ENCODE data around the gene TUBB1. TPM values are rescaled to one million over a fixed set of nuclear protein-coding genes. Genes with fewer than 3 reads are reported as not detected.

TUBB1 gene
- total and polyA plus RNA-seq, 2 of the 4 experiments (the other 2 are of a cell fraction), result not detected

DNA sequence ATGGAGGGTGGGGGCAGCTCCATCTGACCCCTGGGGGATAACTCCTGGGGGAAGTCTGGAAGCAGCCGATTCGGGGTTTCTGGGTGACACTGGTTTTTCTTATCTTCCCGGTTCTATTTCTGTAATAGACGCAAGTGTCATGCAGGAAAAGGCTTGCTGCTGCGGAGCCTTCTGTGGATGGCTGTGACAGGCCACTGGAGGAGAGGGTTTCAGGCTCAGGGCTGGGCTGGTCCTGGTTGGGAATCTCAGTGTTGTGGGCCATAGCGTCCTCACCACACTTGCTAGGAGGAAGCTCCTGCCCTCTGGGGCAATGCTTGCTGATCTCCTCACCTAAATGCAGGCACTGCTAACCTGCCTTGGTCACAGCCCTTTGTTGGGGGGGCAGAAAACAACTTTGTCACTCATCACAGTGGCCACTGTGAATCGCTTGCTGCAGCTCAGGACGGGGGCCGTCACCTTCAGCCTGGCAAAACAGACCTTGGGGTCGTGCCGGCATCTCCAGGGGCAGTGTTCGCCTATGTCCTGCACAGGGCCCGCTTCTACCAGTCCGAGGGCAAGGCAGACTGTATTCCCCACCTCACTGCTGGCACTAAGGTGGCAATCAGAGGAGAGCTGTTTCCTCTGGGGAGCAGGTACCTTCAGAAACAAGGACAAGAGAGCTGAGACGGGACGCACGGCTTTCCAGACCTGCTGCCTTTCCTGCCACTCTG is 4.4 kb upstream of the TUBB1 start (continued):
- TF ChIP-seq RAD21 (IDR thresholded peaks at IDR 0.05; ENCODE audit: low read length), result no peak

DNA sequence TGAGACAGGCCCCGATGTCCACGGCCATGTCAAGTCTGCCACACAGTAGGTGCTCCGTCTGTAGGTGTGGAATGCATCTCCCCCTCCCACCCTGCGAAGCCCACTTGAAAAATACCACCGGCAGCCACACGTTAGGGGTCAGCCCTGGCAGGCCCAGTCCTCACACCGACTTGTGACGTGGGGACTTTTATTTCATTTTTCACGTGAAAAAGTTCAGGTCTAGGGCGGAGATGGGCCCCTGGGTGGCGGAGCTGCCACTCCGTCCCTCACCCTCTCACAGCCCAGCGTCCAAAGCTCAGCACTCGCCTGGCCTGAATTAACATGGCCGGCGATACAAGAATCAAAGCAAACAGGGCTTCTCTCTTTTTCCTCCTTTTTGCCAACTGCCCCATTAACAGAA is 3.8 kb upstream of the TUBB1 start:
- H2AK9ac ChIP-seq (replicated peaks; ENCODE audit: low read depth, low read length, poor library complexity), result no peak overlapping the region
- CTCF ChIA-PET, result no interaction called here
- POLR2A ChIA-PET (ENCODE audit: unreplicated experiment), result no interaction called here
- no peak overlapping the region for H3K4me2 ChIP-seq (ENCODE audit: low read depth, low read length)
- no peak overlapping the region for H3K4ac ChIP-seq (ENCODE audit: low read depth, low read length)
- TF ChIP-seq RAD21 (IDR thresholded peaks at IDR 0.05; ENCODE audit: low read length), result no peak
- TF ChIP-seq SMC3 (IDR thresholded peaks at IDR 0.05; ENCODE audit: low read depth, low read length), result no peak
- TF ChIP-seq CEBPB (IDR thresholded peaks at IDR 0.05; ENCODE audit: low read depth, low read length), result no peak
- no peak for TF ChIP-seq BHLHE40 (IDR thresholded peaks at IDR 0.05; ENCODE audit: low read depth, low read length)
- TF ChIP-seq POLR2A (IDR thresholded peaks at IDR 0.05; ENCODE audit: low read depth, low read length), result no peak
- no peak for TF ChIP-seq CHD1 (IDR thresholded peaks at IDR 0.05; ENCODE audit: low read depth, low read length)
- no peak for TF ChIP-seq RFX5 (IDR thresholded peaks at IDR 0.05; ENCODE audit: low read depth, low read length)
- TF ChIP-seq, protein P1, sequence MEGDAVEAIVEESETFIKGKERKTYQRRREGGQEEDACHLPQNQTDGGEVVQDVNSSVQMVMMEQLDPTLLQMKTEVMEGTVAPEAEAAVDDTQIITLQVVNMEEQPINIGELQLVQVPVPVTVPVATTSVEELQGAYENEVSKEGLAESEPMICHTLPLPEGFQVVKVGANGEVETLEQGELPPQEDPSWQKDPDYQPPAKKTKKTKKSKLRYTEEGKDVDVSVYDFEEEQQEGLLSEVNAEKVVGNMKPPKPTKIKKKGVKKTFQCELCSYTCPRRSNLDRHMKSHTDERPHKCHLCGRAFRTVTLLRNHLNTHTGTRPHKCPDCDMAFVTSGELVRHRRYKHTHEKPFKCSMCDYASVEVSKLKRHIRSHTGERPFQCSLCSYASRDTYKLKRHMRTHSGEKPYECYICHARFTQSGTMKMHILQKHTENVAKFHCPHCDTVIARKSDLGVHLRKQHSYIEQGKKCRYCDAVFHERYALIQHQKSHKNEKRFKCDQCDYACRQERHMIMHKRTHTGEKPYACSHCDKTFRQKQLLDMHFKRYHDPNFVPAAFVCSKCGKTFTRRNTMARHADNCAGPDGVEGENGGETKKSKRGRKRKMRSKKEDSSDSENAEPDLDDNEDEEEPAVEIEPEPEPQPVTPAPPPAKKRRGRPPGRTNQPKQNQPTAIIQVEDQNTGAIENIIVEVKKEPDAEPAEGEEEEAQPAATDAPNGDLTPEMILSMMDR (conservative IDR thresholded peaks at IDR 0.05; ENCODE audit: low read depth, low read length), result no peak
- TF ChIP-seq FOS (IDR thresholded peaks at IDR 0.05; ENCODE audit: low read depth, low read length), result no peak
- TF ChIP-seq, protein P2, sequence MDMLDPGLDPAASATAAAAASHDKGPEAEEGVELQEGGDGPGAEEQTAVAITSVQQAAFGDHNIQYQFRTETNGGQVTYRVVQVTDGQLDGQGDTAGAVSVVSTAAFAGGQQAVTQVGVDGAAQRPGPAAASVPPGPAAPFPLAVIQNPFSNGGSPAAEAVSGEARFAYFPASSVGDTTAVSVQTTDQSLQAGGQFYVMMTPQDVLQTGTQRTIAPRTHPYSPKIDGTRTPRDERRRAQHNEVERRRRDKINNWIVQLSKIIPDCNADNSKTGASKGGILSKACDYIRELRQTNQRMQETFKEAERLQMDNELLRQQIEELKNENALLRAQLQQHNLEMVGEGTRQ (IDR thresholded peaks at IDR 0.05; ENCODE audit: low read depth, low read length), result no peak
- TF ChIP-seq MAFK (IDR thresholded peaks at IDR 0.05; ENCODE audit: low read depth, low read length), result no peak
- no peak for TF ChIP-seq NFE2L2 (IDR thresholded peaks at IDR 0.05; ENCODE audit: low read depth, low read length)
- TF ChIP-seq RCOR1 (IDR thresholded peaks at IDR 0.05; ENCODE audit: insufficient replicate concordance, low read length), result no peak
- TF ChIP-seq MXI1 (IDR thresholded peaks at IDR 0.05; ENCODE audit: borderline replicate concordance, low read depth, low read length), result no peak
- peaks cover 19% of the 10 kb centered on the region for H3K4me1 ChIP-seq (ENCODE audit: control insufficient read depth, insufficient read depth, low read length)
- H2BK120ac ChIP-seq (ENCODE audit: low read depth, low read length), result no peak overlapping the region
- in situ Hi-C loops (cut with MboI; ENCODE audit: low sequenced_read_pairs), result no loop called here
- H2BK15ac ChIP-seq (ENCODE audit: low read depth, low read length), result no peak overlapping the region
- no peak for DNase-seq
- H3K14ac ChIP-seq (replicated peaks; ENCODE audit: low read depth, low read length), result no peak overlapping the region
- H4K5ac ChIP-seq (ENCODE audit: low read depth, low read length), result no peak overlapping the region
- no peak overlapping the region for H3K27ac ChIP-seq (ENCODE audit: insufficient read depth, low read length)
- no peaks in the 10 kb centered on the region for H3K27me3 ChIP-seq (ENCODE audit: control insufficient read depth, insufficient read depth, low read length)
- no peak overlapping the region; the same call in 1 of the 2 replicates for H4K91ac ChIP-seq (ENCODE audit: insufficient read depth, low read depth, low read length)
- H3K79me1 ChIP-seq (ENCODE audit: low read depth in 1 of 2, low read length in 2 of 2), result peaks cover 0 to 4% of the 10 kb centered on the region in 2 experiments; a peak in 2 of 4 replicates
- intact Hi-C loops (cut with micrococcal nuclease), result no loop called here
- no peak overlapping the region for H2BK20ac ChIP-seq (ENCODE audit: low read depth, low read length)
- no peak overlapping the region for H2BK5ac ChIP-seq (ENCODE audit: low read depth, low read length, poor library complexity, severe bottlenecking)
- no peaks in the 10 kb centered on the region for H3K36me3 ChIP-seq (ENCODE audit: control insufficient read depth, insufficient read depth, low read length)
- H3K9me3 ChIP-seq (ENCODE audit: control insufficient read depth, insufficient read depth, low read length), result no peaks in the 10 kb centered on the region
- H3K9me1 ChIP-seq (ENCODE audit: insufficient read depth, low read length), result peaks cover 18% of the 10 kb centered on the region
- dilution Hi-C loops (cut with HindIII; ENCODE audit: low sequenced_read_pairs, unreplicated experiment), result no loop called here
- no TSS peak for BruUV-seq (replicated peaks)
- WGBS, 2 experiments (ENCODE audit: extremely low coverage in 2 of 2, insufficient read length in 1 of 2), result 89% methylated on average over 13 of the region's 16 CpGs; no CpG with 5 or more reads in 1 of the 2 experiments
- H4K8ac ChIP-seq (ENCODE audit: low read depth in 2 of 2, low read length in 2 of 2), result no peak overlapping the region
- 0 out of 2 replicates have a peak overlapping the region, but pooled peaks have one; percentile 70 for H2AK5ac ChIP-seq (ENCODE audit: low read depth, low read length)
- no peak overlapping the region for H3K4me3 ChIP-seq (ENCODE audit: insufficient read depth, low read depth, low read length)
- no peak overlapping the region for H3K18ac ChIP-seq (ENCODE audit: low read depth, low read length)
- no peak overlapping the region for H3K9ac ChIP-seq (ENCODE audit: low read depth, low read length)
- H3K56ac ChIP-seq (ENCODE audit: extremely low read depth, insufficient read depth, low read length), result no peak overlapping the region
- H2AFZ ChIP-seq (replicated peaks; ENCODE audit: low read length, poor library complexity), result no peak overlapping the region
- no peak overlapping the region for H3K23ac ChIP-seq (ENCODE audit: low read depth, low read length)
- ATAC-seq (ENCODE audit: low read depth), result no peak
- no peaks in the 10 kb centered on the region for H4K20me1 ChIP-seq (ENCODE audit: insufficient read depth, low read length)

Data from IMR-90 (cell line).